Endothelial cell of umbilical vein (primary cell): ENCODE data around the gene GSTA5. TPM values are rescaled to one million over a fixed set of nuclear protein-coding genes. Genes with fewer than 3 reads are reported as not detected.

Source experiments
- BruUV-seq: library from RNA; stranded (reverse); fragments of 400-500 nt; replicated peaks from 2 replicates; lab custom pipeline; 2021; lab: Mats Ljungman, UMichigan
- CTCF ChIA-PET: fragments of 300-600, 350-600 bp; sonication (Branson Sonifier 250); formaldehyde crosslinking; loops from one replicate; lab custom pipeline; 2021; ENCODE audit warnings: antibody characterized with exemption, inconsistent platforms; lab: Charles Lee
- POLR2A ChIA-PET: fragments of 300-600, 350-600 bp; sonication (Branson Sonifier 250); formaldehyde crosslinking; loops from one replicate; lab custom pipeline; 2021; ENCODE audit warnings: antibody characterized with exemption, inconsistent platforms; lab: Charles Lee
- DNase-seq: peaks from one replicate; pipeline ENCODE4 v3.0.0-alpha.2; 2011; ENCODE audit warnings: low read depth, low spot score
- FAIRE-seq: peaks from 2 replicates; lab custom pipeline; 2011; peaks lifted over from hg19 to GRCh38; lab: Jason Lieb, UNC
- H2AFZ ChIP-seq: 2 replicates; pipeline ENCODE4 v1.6.0; 2012; ENCODE audit warnings: low read depth, low read length, control low read depth, inconsistent platforms
- H3K27ac ChIP-seq: 2 replicates; pipeline ENCODE4 v1.5.1; 2011; ENCODE audit warnings: low read depth, mild to moderate bottlenecking, control low read depth, low read length, moderate library complexity; ENCODE audit not compliant: insufficient read depth
- H3K27me3 ChIP-seq, 2 experiments: 2 replicates each; pipeline versions ENCODE4 v1.6.0 to v1.6.1; 2011; ENCODE audit warnings: low read length in 2 of 2, mixed read lengths in 1 of 2; ENCODE audit not compliant: control insufficient read depth in 2 of 2, insufficient read depth in 2 of 2
- H3K36me3 ChIP-seq, 2 experiments: 2 replicates in 1 of 2; 3 replicates in 1 of 2; pipeline ENCODE4 v1.5.1; 2011; ENCODE audit warnings: low read length in 2 of 2, mild to moderate bottlenecking in 1 of 2, moderate library complexity in 1 of 2; ENCODE audit not compliant: control insufficient read depth in 2 of 2, insufficient read depth in 2 of 2; ENCODE audit errors: extremely low read depth in 1 of 2
- H3K4me1 ChIP-seq: 3 replicates; pipeline ENCODE4 v1.5.1; 2011; ENCODE audit warnings: mild to moderate bottlenecking, low read length; ENCODE audit not compliant: control insufficient read depth, insufficient read depth; ENCODE audit errors: extremely low read depth
- H3K4me2 ChIP-seq: 2 replicates; pipeline ENCODE4 v1.6.1; 2011; ENCODE audit warnings: low read length, control low read depth, mixed read lengths; ENCODE audit not compliant: insufficient read depth
- H3K4me3 ChIP-seq, 3 experiments: fragments of 200-600 bp in 1 of 3; sonication (generic), shearing (Covaris generic) in 1 of 3; replicated peaks in 1 of 3; 2 replicates each; pipeline ENCODE4 v1.5.1; 2011 to 2016; ENCODE audit warnings: control low read depth in 3 of 3, low read length in 3 of 3, mild to moderate bottlenecking in 2 of 3, inconsistent platforms in 1 of 3, low read depth in 1 of 3, moderate library complexity in 1 of 3; ENCODE audit not compliant: insufficient read depth in 1 of 3
- H3K79me2 ChIP-seq: 2 replicates; pipeline ENCODE4 v1.6.0; 2012; ENCODE audit warnings: low read length, inconsistent platforms; ENCODE audit not compliant: control insufficient read depth, insufficient read depth
- H3K9ac ChIP-seq: replicated peaks from 2 replicates; pipeline ENCODE3; 2011; ENCODE audit warnings: low read length, control low read depth; ENCODE audit not compliant: insufficient read depth; ENCODE audit errors: extremely low read depth
- H3K9me1 ChIP-seq: replicated peaks from 3 replicates; pipeline ENCODE4 v1.6.0; 2011; ENCODE audit warnings: mild to moderate bottlenecking, low read length; ENCODE audit not compliant: control insufficient read depth, insufficient read depth; ENCODE audit errors: extremely low read depth
- H3K9me3 ChIP-seq: replicated peaks from 2 replicates; pipeline ENCODE4 v1.5.1; 2012; ENCODE audit warnings: low read length, inconsistent platforms; ENCODE audit not compliant: control insufficient read depth, insufficient read depth
- H4K20me1 ChIP-seq: replicated peaks from 2 replicates; pipeline ENCODE3; 2011; ENCODE audit warnings: mild to moderate bottlenecking, low read length; ENCODE audit not compliant: control insufficient read depth, insufficient read depth; ENCODE audit errors: extremely low read depth
- EZH2 ChIP-seq: IDR thresholded peaks from 2 replicates; pipeline ENCODE4 v1.6.1; 2012; ENCODE audit warnings: borderline replicate concordance, low read depth, mild to moderate bottlenecking, moderate library complexity, low read length, inconsistent platforms; ENCODE audit not compliant: severe bottlenecking
- FOS ChIP-seq: IDR thresholded peaks from 2 replicates; pipeline ENCODE4 v1.6.1; 2011; ENCODE audit warnings: mild to moderate bottlenecking, low read length, moderate library complexity, borderline replicate concordance; ENCODE audit not compliant: insufficient read depth
- GATA2 ChIP-seq: IDR thresholded peaks from 2 replicates; pipeline ENCODE4 v1.7.0; 2011; ENCODE audit warnings: low read depth, mild to moderate bottlenecking, moderate library complexity, mixed read lengths, low read length; ENCODE audit not compliant: insufficient read length, insufficient read depth
- JUN ChIP-seq: IDR thresholded peaks from 2 replicates; pipeline ENCODE4 v1.6.1; 2011; ENCODE audit warnings: borderline replicate concordance, low read depth; ENCODE audit not compliant: insufficient read length, insufficient read depth
- MYC ChIP-seq: IDR thresholded peaks from one replicate; pipeline ENCODE4 v1.6.1; 2011; ENCODE audit warnings: mild to moderate bottlenecking, low read depth, low read length
- POLR2A ChIP-seq: IDR thresholded peaks from 2 replicates; pipeline ENCODE4 v1.6.1; 2012; ENCODE audit warnings: low read depth, mild to moderate bottlenecking, control low read depth, low read length
- POLR2AphosphoS5 ChIP-seq: IDR thresholded peaks from 2 replicates; pipeline ENCODE4 v1.6.1; 2012; ENCODE audit warnings: low read depth, mild to moderate bottlenecking, control low read depth, low read length, moderate library complexity; ENCODE audit not compliant: insufficient read depth
- dilution Hi-C: fragments of 300-500 bp; cut with MboI; formaldehyde crosslinking; loops from one replicate; pipeline ENCODE4 v1.15.0; 2019; ENCODE audit warnings: low sequenced_read_pairs; ENCODE audit not compliant: extremely low pct_ligation_motif_present
- intact Hi-C: fragments of 100-400 bp; cut with micrococcal nuclease; formaldehyde crosslinking; loops from one replicate; pipeline ENCODE4 v1.10.0; 2022
- polyA plus RNA-seq, 4 experiments: library from polyadenylated mRNA; depleted of rRNA in 3 of 4; stranded (reverse) in 3 of 4; unstranded in 1 of 4; fragments of >200 nt; gene quantifications; 2 replicates each; pipeline versions ENCODE4 v1.2.1 to v1.2.3, GENCODE V29; 2011 to 2012; ENCODE audit warnings: missing spikeins in 1 of 4
- total RNA-seq: library from RNA; stranded (reverse); gene quantifications from 2 replicates; pipeline ENCODE4 v1.2.3, GENCODE V29; 2021
- TF ChIP-seq, protein P1 (sequence below), 2 donors: IDR thresholded peaks; 1 replicate in 1 of 2; 2 replicates in 1 of 2; pipeline ENCODE4 v1.5.1; 2011; ENCODE audit warnings: low read length in 2 of 2, mild to moderate bottlenecking in 2 of 2, moderate library complexity in 2 of 2, control low read depth in 1 of 2, inconsistent platforms in 1 of 2, low read depth in 1 of 2; ENCODE audit not compliant: insufficient read depth in 1 of 2; ENCODE audit errors: extremely low read depth in 1 of 2
- TF ChIP-seq, protein P2 (sequence below): IDR thresholded peaks from 2 replicates; pipeline ENCODE4 v1.6.1; 2011; ENCODE audit not compliant: insufficient read depth, insufficient read length

Gene GSTA5
- total and polyA plus RNA-seq, 2 donors (not counting 3 experiments of a cell fraction or from before 2014, with no cell fraction given): not detected

GRCh38 chr6:52872031-52872430 lies 31.4 kb upstream of the GSTA5 start:
- no peak for FAIRE-seq
- no peak overlapping the region for H3K27ac ChIP-seq
- no peaks in the 10 kb centered on the region for H3K36me3 ChIP-seq
- H3K27me3 ChIP-seq: peaks cover 0 to 2% of the 10 kb centered on the region in 2 experiments
- no TSS peak for BruUV-seq
- no peaks in the 10 kb centered on the region for H3K9me1 ChIP-seq
- ChIA-PET POLR2A (no interaction called here), CTCF (interaction anchor here (1.0 to 1.7 kb wide), 2 partner anchors 10 to 124 kb away, joined by 3 to 8 read pairs; no protein-coding TSS in a partner anchor)
- H3K9ac ChIP-seq: no peak overlapping the region
- H3K9me3 ChIP-seq: no peaks in the 10 kb centered on the region
- H2AFZ ChIP-seq: no peak overlapping the region
- no peak overlapping the region for H3K4me2 ChIP-seq
- TF ChIP-seq, protein P1, sequence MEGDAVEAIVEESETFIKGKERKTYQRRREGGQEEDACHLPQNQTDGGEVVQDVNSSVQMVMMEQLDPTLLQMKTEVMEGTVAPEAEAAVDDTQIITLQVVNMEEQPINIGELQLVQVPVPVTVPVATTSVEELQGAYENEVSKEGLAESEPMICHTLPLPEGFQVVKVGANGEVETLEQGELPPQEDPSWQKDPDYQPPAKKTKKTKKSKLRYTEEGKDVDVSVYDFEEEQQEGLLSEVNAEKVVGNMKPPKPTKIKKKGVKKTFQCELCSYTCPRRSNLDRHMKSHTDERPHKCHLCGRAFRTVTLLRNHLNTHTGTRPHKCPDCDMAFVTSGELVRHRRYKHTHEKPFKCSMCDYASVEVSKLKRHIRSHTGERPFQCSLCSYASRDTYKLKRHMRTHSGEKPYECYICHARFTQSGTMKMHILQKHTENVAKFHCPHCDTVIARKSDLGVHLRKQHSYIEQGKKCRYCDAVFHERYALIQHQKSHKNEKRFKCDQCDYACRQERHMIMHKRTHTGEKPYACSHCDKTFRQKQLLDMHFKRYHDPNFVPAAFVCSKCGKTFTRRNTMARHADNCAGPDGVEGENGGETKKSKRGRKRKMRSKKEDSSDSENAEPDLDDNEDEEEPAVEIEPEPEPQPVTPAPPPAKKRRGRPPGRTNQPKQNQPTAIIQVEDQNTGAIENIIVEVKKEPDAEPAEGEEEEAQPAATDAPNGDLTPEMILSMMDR (IDR thresholded peaks at IDR 0.05; ENCODE audit: extremely low read depth in 1 of 2, insufficient read depth in 1 of 2, low read depth in 1 of 2, low read length in 2 of 2): no peak
- no peak for TF ChIP-seq POLR2A
- no peak for TF ChIP-seq GATA2
- no peak for TF ChIP-seq JUN
- no peak for TF ChIP-seq EZH2
- no peak for TF ChIP-seq FOS
- TF ChIP-seq POLR2AphosphoS5: no peak
- TF ChIP-seq, protein P2, sequence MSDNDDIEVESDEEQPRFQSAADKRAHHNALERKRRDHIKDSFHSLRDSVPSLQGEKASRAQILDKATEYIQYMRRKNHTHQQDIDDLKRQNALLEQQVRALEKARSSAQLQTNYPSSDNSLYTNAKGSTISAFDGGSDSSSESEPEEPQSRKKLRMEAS: no peak
- TF ChIP-seq MYC: no peak
- dilution Hi-C loops: no loop called here
- no peaks in the 10 kb centered on the region for H4K20me1 ChIP-seq
- H3K4me1 ChIP-seq: no peaks in the 10 kb centered on the region
- H3K4me3 ChIP-seq: no peak overlapping the region
- no peak for DNase-seq
- intact Hi-C loops: no loop called here
- no peaks in the 10 kb centered on the region for H3K79me2 ChIP-seq
